Right atrium auricular region (tissue), 2 donors: Measurements from ENCODE around the gene NSUN6. TPM values are rescaled to one million over a fixed set of nuclear protein-coding genes. Genes with fewer than 3 reads are reported as not detected.

ENCODE experiments used
- DNase-seq: peaks from one replicate; pipeline ENCODE4 v3.0.0-alpha.2; 2019; ENCODE audit warnings: low spot score
- H3K27ac ChIP-seq, 2 donors: fragments of 200-600 bp; sonication (generic); 1 replicate in 1 of 2; 2 replicates in 1 of 2; pipeline ENCODE4 v1.5.1; 2016 to 2019
- H3K27me3 ChIP-seq, 2 donors: fragments of 200-600 bp; sonication (generic); one replicate each; pipeline versions ENCODE4 v1.5.1 to v1.6.0; 2017 to 2019
- H3K36me3 ChIP-seq: fragments of 200-600 bp; sonication (generic); one replicate; pipeline ENCODE4 v1.5.1; 2016
- H3K4me1 ChIP-seq, 2 donors: fragments of 200-600 bp; sonication (generic); one replicate each; pipeline versions ENCODE4 v1.5.1 to v1.6.0; 2017 to 2019
- H3K4me3 ChIP-seq, 2 donors: fragments of 200-600 bp; sonication (generic); 1 replicate in 1 of 2; 2 replicates in 1 of 2; pipeline ENCODE4 v1.5.1; 2017 to 2019; ENCODE audit warnings: mild to moderate bottlenecking in 1 of 2, moderate library complexity in 1 of 2
- H3K9me3 ChIP-seq, 2 donors: fragments of 200-600 bp; sonication (generic); one replicate each; pipeline ENCODE4 v1.5.1; 2019
- total RNA-seq, 2 donors: library from RNA; depleted of rRNA; stranded (reverse); fragments of >200 nt; gene quantifications; one replicate each; pipeline ENCODE4 v1.1.0, GENCODE V29; 2016
- TF ChIP-seq, protein P1 (sequence below), 2 donors: fragments of 200-600 bp; sonication (generic); IDR thresholded peaks; one replicate each; pipeline ENCODE4 v1.5.1; 2019; ENCODE audit warnings: antibody characterized with exemption in 2 of 2

The NSUN6 gene
- total RNA-seq, 2 donors from 2014 or later: 5.3 to 8.8 TPM

DNA sequence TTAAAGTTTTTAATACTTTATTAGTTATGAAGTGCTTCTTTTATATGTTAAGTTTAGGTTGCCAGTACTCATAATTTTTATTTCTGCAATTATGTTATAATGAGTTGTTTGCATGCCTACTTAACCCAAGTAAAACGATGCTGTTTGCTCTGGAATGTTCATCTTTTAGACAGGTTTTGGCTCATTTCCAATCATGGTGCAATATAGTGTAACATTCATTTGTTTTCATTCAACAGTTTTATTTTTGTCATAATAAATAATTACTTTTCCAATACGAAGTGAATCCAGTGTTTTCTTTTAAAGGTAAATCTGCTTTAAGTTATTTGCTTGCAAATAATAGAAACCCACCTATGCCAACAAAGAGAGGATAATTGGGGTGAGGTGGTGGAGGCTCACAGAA is 30.0 kb upstream of the NSUN6 start:
- H3K9me3 ChIP-seq: no peaks in the 10 kb centered on the region
- no peak overlapping the region for H3K4me3 ChIP-seq
- H3K27ac ChIP-seq: no peak overlapping the region
- H3K36me3 ChIP-seq: no peaks in the 10 kb centered on the region
- DNase-seq: no peak
- H3K4me1 ChIP-seq: peaks cover 0 to 3% of the 10 kb centered on the region in 2 donors
- H3K27me3 ChIP-seq: no peaks in the 10 kb centered on the region
- TF ChIP-seq, protein P1, sequence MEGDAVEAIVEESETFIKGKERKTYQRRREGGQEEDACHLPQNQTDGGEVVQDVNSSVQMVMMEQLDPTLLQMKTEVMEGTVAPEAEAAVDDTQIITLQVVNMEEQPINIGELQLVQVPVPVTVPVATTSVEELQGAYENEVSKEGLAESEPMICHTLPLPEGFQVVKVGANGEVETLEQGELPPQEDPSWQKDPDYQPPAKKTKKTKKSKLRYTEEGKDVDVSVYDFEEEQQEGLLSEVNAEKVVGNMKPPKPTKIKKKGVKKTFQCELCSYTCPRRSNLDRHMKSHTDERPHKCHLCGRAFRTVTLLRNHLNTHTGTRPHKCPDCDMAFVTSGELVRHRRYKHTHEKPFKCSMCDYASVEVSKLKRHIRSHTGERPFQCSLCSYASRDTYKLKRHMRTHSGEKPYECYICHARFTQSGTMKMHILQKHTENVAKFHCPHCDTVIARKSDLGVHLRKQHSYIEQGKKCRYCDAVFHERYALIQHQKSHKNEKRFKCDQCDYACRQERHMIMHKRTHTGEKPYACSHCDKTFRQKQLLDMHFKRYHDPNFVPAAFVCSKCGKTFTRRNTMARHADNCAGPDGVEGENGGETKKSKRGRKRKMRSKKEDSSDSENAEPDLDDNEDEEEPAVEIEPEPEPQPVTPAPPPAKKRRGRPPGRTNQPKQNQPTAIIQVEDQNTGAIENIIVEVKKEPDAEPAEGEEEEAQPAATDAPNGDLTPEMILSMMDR (IDR thresholded peaks at IDR 0.05): no peak

DNA sequence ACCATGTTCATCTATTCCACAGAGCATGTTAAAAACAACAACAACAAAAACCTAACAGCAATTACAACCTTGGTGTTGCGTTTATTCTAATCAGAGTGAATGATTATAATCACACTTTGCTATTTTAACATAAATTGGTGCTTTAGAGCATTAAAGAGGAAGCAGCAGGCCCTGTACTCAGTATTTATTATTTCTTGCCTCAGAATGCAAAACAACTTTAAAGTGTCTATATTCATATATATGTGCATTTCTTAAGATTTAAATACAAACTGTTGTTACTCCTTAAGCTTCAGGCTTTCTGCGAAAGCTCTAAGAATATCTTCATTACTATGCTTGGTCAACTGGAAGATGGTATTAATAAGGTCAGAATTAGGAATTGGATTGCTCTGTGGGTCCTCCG is 29.4 kb upstream of the NSUN6 start:
- DNase-seq: no peak
- H3K4me3 ChIP-seq: no peak overlapping the region
- no peaks in the 10 kb centered on the region for H3K9me3 ChIP-seq

DNA sequence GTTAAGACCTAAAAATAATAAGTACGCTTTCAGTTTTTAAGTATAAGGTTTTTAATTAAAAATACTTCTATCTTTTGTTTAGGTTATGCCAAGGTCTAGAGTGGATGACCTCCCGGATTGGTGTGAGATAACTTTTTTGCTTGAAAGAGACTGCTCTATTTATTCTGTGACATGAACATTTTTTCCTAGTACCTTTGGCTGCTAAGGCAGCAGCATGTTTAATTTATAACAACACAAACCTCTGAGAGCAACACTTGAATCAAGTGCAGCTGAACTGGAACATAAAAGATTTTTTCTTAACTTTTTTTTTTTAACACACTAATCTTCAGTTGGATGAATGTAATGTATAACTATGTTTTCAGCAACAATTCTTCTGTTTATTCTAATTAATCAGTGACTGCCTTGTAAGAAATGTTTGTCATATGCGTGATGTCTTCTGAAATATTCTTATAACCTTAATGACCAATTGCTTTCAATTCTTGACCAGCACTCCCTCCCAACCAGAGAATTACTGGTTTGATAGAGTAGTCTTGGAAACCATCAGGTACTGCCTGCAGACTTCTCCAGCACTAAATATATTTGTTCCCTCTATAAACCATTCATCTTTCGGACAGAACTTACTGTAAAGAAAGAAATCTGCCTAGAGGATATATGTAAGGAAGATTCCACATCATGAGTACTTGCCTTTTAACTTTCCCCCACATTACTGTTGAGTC is 23.9 kb upstream of the NSUN6 start:
- no peaks in the 10 kb centered on the region for H3K9me3 ChIP-seq
- H3K36me3 ChIP-seq: peaks cover 21% of the 10 kb centered on the region
- no peak overlapping the region for H3K4me3 ChIP-seq
- H3K27me3 ChIP-seq: no peaks in the 10 kb centered on the region
- TF ChIP-seq, protein P1 (IDR thresholded peaks at IDR 0.05): no peak
- no peaks in the 10 kb centered on the region for H3K4me1 ChIP-seq
- H3K27ac ChIP-seq: no peak overlapping the region
- DNase-seq: no peak

More for the DNA sequence above, 29.4 kb upstream of the NSUN6 start:
- Histone ChIP-seq H3K27ac (no peak overlapping the region), H3K36me3 (no peaks in the 10 kb centered on the region), H3K4me1 (peaks cover 0 to 3% of the 10 kb centered on the region in 2 donors), H3K27me3 (no peaks in the 10 kb centered on the region)
- TF ChIP-seq, protein P1 (IDR thresholded peaks at IDR 0.05): no peak

DNA sequence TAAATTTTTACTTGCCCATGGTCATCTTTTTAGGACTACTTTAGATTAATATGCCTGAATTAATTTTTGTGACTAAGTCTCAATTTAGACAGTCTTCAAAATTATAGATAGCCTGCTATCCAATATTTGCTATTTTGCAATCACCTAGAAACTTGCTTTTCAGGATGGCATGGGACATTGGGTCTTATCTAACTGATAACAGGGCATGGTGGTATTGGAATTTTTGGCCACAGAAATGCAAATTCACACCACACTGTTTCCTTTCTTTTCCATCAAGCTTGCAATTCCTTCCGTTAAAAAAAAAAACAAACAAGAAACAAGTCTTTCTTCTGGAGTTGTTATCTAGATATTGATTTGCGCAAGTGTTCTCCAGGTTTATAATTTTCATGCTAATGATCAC is 16.6 kb upstream of the NSUN6 start:
- TF ChIP-seq, protein P1 (IDR thresholded peaks at IDR 0.05): no peak
- Histone ChIP-seq H3K4me1 (peaks cover 0 to 21% of the 10 kb centered on the region in 2 donors), H3K27ac (no peak overlapping the region), H3K27me3 (no peaks in the 10 kb centered on the region), H3K9me3 (no peaks in the 10 kb centered on the region), H3K4me3 (no peak overlapping the region), H3K36me3 (peaks cover 34% of the 10 kb centered on the region)
- DNase-seq: no peak

DNA sequence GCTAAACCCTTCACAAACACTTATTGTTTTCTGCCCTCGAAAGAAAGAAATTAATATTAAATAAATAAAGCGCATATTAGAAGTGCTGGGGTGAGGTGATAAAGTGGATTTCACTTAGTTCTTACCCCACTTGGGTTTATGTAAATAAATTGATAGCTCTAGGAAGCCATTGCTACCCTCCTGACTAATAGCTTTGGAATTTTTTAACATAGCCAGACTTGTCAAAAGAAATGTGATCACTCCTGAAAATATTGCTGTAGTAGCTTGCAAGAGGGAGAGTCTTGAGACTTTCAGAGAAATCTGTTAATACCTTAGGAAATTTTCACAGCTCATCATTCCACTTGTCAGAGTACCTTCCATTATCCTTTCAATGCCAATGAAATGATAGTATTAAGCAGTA is 15.4 kb upstream of the NSUN6 start:
- Histone ChIP-seq H3K27me3 (no peaks in the 10 kb centered on the region), H3K4me3 (no peak overlapping the region), H3K4me1 (peaks cover 0 to 25% of the 10 kb centered on the region in 2 donors), H3K27ac (no peak overlapping the region), H3K36me3 (peaks cover 34% of the 10 kb centered on the region), H3K9me3 (no peaks in the 10 kb centered on the region)
- no peak for DNase-seq
- TF ChIP-seq, protein P1 (IDR thresholded peaks at IDR 0.05): no peak
